Neural progenitor cell (in vitro differentiated cells): ENCODE data around the gene SUOX. TPM values are rescaled to one million over a fixed set of nuclear protein-coding genes. Genes with fewer than 3 reads are reported as not detected.

Experiments used
- DNase-seq: peaks from one replicate; pipeline ENCODE4 v3.0.0-alpha.2; 2016; ENCODE audit warnings: low spot score
- H2AFZ ChIP-seq: fragments of 200-600 bp; sonication (generic); replicated peaks from 2 replicates; pipeline ENCODE4 v1.6.1; 2016; ENCODE audit warnings: antibody characterized with exemption
- H3F3A ChIP-seq: fragments of 200-600 bp; sonication (generic); 2 replicates; pipeline ENCODE4 v1.6.1; 2016; ENCODE audit warnings: antibody characterized with exemption, low read depth
- H3K27ac ChIP-seq: fragments of 200-600 bp; sonication (generic); 2 replicates; pipeline ENCODE4 v1.5.1; 2016; ENCODE audit warnings: mild to moderate bottlenecking
- H3K27me3 ChIP-seq: fragments of 200-600 bp; sonication (generic); 2 replicates; pipeline ENCODE4 v1.6.1; 2016; ENCODE audit warnings: mild to moderate bottlenecking, moderate library complexity
- H3K36me3 ChIP-seq: fragments of 200-600 bp; sonication (generic); 2 replicates; pipeline ENCODE4 v1.5.1; 2016
- H3K4me1 ChIP-seq: fragments of 200-600 bp; sonication (generic); 2 replicates; pipeline ENCODE4 v1.6.1; 2016; ENCODE audit warnings: mixed run types
- H3K4me2 ChIP-seq: fragments of 200-600 bp; sonication (generic); 2 replicates; pipeline ENCODE4 v1.6.1; 2016
- H3K4me3 ChIP-seq: fragments of 200-600 bp; sonication (generic); 2 replicates; pipeline ENCODE4 v1.5.1; 2016
- H3K79me2 ChIP-seq: fragments of 200-600 bp; sonication (generic); 2 replicates; pipeline ENCODE4 v1.6.1; 2016; ENCODE audit warnings: low read depth
- H3K9ac ChIP-seq: fragments of 200-600 bp; sonication (generic); 2 replicates; pipeline ENCODE4 v1.6.1; 2016
- H3K9me3 ChIP-seq: fragments of 200-600 bp; sonication (generic); 2 replicates; pipeline ENCODE4 v1.5.1; 2016; ENCODE audit warnings: low read depth
- H4K20me1 ChIP-seq: fragments of 200-600 bp; sonication (generic); 2 replicates; pipeline ENCODE4 v1.6.1; 2016; ENCODE audit warnings: low read depth
- H3K27ac Mint-ChIP-seq: 3 replicates; pipeline ENCODE4 v1.8.0; 2021; ENCODE audit warnings: mixed read lengths
- H3K27me3 Mint-ChIP-seq: 2 replicates; pipeline ENCODE4 v1.8.0; 2022; ENCODE audit warnings: low read depth, mild to moderate bottlenecking, inconsistent platforms, moderate library complexity, mixed read lengths; ENCODE audit not compliant: insufficient read depth
- H3K36me3 Mint-ChIP-seq: 3 replicates; pipeline ENCODE4 v1.8.0; 2021; ENCODE audit warnings: mixed read lengths
- H3K4me1 Mint-ChIP-seq: 3 replicates; pipeline ENCODE4 v1.8.0; 2021; ENCODE audit warnings: mixed read lengths
- H3K4me3 Mint-ChIP-seq: 3 replicates; pipeline ENCODE4 v1.8.0; 2021; ENCODE audit warnings: mild to moderate bottlenecking, moderate library complexity, mixed read lengths
- H3K9me3 Mint-ChIP-seq: 3 replicates; pipeline ENCODE4 v1.8.0; 2020; ENCODE audit warnings: mixed read lengths
- CTCF ChIP-seq: fragments of 200-600 bp; sonication (generic); IDR thresholded peaks from 2 replicates; pipeline ENCODE4 v1.5.1; 2017; ENCODE audit warnings: antibody characterized with exemption, mild to moderate bottlenecking
- EZH2 ChIP-seq: fragments of 200-600 bp; sonication (generic); IDR thresholded peaks from 2 replicates; pipeline ENCODE4 v1.6.1; 2017; ENCODE audit warnings: antibody characterized with exemption, mild to moderate bottlenecking, moderate library complexity
- EZH2phosphoT487 ChIP-seq: fragments of 200-600 bp; sonication (generic); IDR thresholded peaks from 2 replicates; pipeline ENCODE4 v1.6.1; 2017; ENCODE audit warnings: antibody characterized with exemption
- total RNA-seq: library from RNA; depleted of rRNA; stranded (reverse); fragments of >200 nt; gene quantifications from 2 replicates; pipeline ENCODE4 v1.2.3, GENCODE V29; 2015; ENCODE audit warnings: low replicate concordance

SUOX gene
- total RNA-seq, 1 donor from 2014 or later = 17.5 TPM

DNA sequence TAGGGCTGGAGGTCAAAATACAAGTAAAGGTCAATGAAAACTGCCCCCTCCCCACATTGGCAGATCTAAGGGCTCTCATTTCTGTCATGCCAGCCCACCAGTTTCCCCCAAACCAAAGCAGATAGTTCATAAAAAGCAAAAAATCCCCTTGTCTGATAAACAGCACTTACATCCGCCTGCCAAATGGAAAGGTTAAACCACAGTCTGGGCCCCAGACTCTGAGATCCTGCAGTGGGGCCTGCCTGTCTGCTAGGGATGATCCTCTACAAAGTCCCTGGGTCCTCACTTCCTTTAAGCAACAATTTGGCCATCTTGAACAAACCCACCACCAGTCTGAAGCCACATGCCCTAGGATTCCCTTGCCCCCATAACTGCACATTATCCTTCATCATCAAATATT, 34.9 kb downstream of the SUOX start:
- Mint-ChIP-seq H3K4me3 (no peak overlapping the region), H3K27me3 (peaks cover 6% of the 10 kb centered on the region), H3K27ac (no peak overlapping the region), H3K4me1 (no peaks in the 10 kb centered on the region), H3K9me3 (no peaks in the 10 kb centered on the region), H3K36me3 (peaks cover 54% of the 10 kb centered on the region)
- no peaks in the 10 kb centered on the region for H4K20me1 ChIP-seq
- no peaks in the 10 kb centered on the region for H3F3A ChIP-seq
- no peaks in the 10 kb centered on the region for H3K36me3 ChIP-seq
- H3K27me3 ChIP-seq = no peaks in the 10 kb centered on the region
- H3K9ac ChIP-seq = no peak overlapping the region
- no peak overlapping the region for H3K4me2 ChIP-seq
- H2AFZ ChIP-seq = no peak overlapping the region
- H3K4me3 ChIP-seq = no peak overlapping the region
- H3K9me3 ChIP-seq = no peaks in the 10 kb centered on the region
- no peaks in the 10 kb centered on the region for H3K4me1 ChIP-seq
- TF ChIP-seq EZH2 (no peak), CTCF (no peak), EZH2phosphoT487 (no peak)
- no peak for DNase-seq
- H3K27ac ChIP-seq = no peak overlapping the region
- H3K79me2 ChIP-seq = no peaks in the 10 kb centered on the region

DNA sequence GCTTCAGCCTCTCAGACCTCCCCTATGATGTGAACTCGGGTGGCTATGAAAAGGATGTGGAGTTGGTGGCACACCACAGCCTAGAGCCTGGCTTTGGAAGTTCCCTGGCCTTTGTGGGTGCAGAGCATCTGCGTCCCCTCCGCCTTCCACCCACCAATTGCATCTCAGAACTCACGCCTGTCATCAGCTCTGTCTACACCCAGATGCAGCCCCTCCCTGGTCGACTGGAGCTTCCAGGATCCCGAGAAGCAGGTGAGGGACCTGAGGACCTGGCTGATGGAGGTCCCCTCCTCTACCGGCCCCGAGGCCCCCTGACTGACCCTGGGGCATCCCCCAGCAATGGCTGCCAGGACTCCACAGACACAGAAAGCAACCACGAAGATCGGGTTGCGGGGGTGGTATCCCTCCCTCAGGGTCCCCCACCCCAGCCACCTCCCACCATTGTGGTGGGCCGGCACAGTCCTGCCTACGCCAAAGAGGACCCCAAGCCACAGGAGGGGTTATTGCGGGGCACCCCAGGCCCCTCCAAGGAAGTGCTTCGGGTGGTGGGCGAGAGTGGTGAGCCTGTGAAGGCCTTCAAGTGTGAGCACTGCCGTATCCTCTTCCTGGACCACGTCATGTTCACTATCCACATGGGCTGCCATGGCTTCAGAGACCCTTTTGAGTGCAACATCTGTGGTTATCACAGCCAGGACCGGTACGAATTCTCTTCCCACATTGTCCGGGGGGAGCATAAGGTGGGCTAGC, 37.7 kb downstream of the SUOX start:
- H3K4me1 Mint-ChIP-seq = no peaks in the 10 kb centered on the region
- no peaks in the 10 kb centered on the region for H3F3A ChIP-seq
- no peak overlapping the region for H3K4me3 ChIP-seq
- no peaks in the 10 kb centered on the region for H3K36me3 ChIP-seq
- no peak for DNase-seq
- H3K9me3 ChIP-seq = no peaks in the 10 kb centered on the region
- no peaks in the 10 kb centered on the region for H3K79me2 ChIP-seq
- H3K4me1 ChIP-seq = no peaks in the 10 kb centered on the region
- H3K4me2 ChIP-seq = no peak overlapping the region
- no peak for TF ChIP-seq CTCF
- TF ChIP-seq EZH2 = no peak
- TF ChIP-seq EZH2phosphoT487 = no peak
- H2AFZ ChIP-seq = no peak overlapping the region
- H3K9me3 Mint-ChIP-seq = no peaks in the 10 kb centered on the region
- no peaks in the 10 kb centered on the region for H3K27me3 ChIP-seq
- no peak overlapping the region for H3K9ac ChIP-seq
- no peak overlapping the region for H3K27ac ChIP-seq
- no peak overlapping the region for H3K27ac Mint-ChIP-seq
- H3K36me3 Mint-ChIP-seq = peaks cover 36% of the 10 kb centered on the region
- peaks cover 6% of the 10 kb centered on the region for H3K27me3 Mint-ChIP-seq
- no peak overlapping the region for H3K4me3 Mint-ChIP-seq
- H4K20me1 ChIP-seq = no peaks in the 10 kb centered on the region

DNA sequence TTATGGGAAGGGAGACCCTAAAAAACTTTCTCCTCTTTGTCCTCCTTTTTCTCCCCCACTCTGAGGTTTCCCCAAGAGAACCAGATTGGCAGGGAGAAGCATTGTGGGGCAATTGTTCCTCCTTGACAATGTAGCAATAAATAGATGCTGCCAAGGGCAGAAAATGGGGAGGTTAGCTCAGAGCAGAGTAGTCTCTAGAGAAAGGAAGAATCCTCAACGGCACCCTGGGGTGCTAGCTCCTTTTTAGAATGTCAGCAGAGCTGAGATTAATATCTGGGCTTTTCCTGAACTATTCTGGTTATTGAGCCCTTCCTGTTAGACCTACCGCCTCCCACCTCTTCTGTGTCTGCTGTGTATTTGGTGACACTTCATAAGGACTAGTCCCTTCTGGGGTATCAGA, 40.1 kb downstream of the SUOX start:
- Histone ChIP-seq H3K4me1 (peaks cover 7% of the 10 kb centered on the region), H3K36me3 (no peaks in the 10 kb centered on the region), H3K9me3 (no peaks in the 10 kb centered on the region), H3K9ac (peak overlapping the region; percentile 43), H3K4me2 (no peak overlapping the region), H2AFZ (no peak overlapping the region), H3K27me3 (no peaks in the 10 kb centered on the region), H3K4me3 (no peak overlapping the region), H4K20me1 (no peaks in the 10 kb centered on the region), H3F3A (peaks cover 17% of the 10 kb centered on the region), H3K27ac (no peak overlapping the region), H3K79me2 (peaks cover 3% of the 10 kb centered on the region)
- H3K4me3 Mint-ChIP-seq = no peak overlapping the region
- no peak for TF ChIP-seq EZH2phosphoT487
- no peak for TF ChIP-seq EZH2
- no peak for TF ChIP-seq CTCF
- peaks cover 31% of the 10 kb centered on the region for H3K36me3 Mint-ChIP-seq
- H3K9me3 Mint-ChIP-seq = no peaks in the 10 kb centered on the region
- no peak overlapping the region for H3K27ac Mint-ChIP-seq
- H3K27me3 Mint-ChIP-seq = peaks cover 13% of the 10 kb centered on the region
- H3K4me1 Mint-ChIP-seq = peaks cover 13% of the 10 kb centered on the region
- no peak for DNase-seq
